SK-MEL-5 (cell line): ENCODE results near the gene NUMA1. TPM values are rescaled to one million over a fixed set of nuclear protein-coding genes. Genes with fewer than 3 reads are reported as not detected.

ENCODE experiments used
- DNase-seq: peaks from one replicate; pipeline ENCODE4 v3.0.0-alpha.2; 2016; ENCODE audit warnings: low read depth, low spot score
- in situ Hi-C: cut with HindIII; loops from 2 replicates; pipeline ENCODE4 v1.10.0; 2016; ENCODE audit warnings: low sequenced_read_pairs, high pct_unique_total_duplicates, low pct_unique_long_range_greater_than_20kb
- total RNA-seq: library from RNA; depleted of rRNA; stranded (reverse); fragments of >200 nt; shearing (Covaris generic); gene quantifications from 2 replicates; pipeline ENCODE4 v1.2.3, GENCODE V29; 2014

Gene NUMA1
- total RNA-seq, 1 experiment from 2014 or later: 118 TPM

DNA sequence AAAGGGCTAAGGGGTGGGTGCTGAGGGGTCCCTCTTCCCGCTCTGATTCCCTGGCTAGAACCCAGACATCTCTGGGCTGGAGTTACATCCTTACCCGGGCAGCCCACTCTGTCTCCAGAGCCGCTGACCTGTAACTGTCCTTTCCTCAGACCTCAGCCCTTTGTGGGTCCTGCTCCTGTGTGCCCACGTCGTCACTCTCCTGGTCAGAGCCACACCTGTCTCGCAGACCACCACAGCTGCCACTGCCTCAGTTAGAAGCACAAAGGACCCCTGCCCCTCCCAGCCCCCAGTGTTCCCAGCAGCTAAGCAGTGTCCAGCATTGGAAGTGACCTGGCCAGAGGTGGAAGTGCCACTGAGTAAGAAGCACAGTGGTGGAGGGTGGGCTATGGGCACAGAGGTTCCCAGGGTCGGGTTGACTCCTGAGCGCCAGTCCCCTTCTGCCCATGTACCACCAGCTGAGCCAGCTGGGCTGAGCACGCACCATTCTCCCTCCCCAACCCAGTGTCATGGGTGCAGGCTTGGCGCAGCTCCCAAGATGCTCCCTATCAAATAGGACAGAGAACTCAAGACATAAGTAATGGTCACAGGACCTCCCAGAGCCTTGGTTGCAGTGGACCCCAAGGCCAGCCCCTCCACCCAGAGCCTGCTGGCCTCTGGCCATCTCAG lies 80.0 kb downstream of the NUMA1 start:
- DNase-seq: no peak
- in situ Hi-C loops: no loop called here

DNA sequence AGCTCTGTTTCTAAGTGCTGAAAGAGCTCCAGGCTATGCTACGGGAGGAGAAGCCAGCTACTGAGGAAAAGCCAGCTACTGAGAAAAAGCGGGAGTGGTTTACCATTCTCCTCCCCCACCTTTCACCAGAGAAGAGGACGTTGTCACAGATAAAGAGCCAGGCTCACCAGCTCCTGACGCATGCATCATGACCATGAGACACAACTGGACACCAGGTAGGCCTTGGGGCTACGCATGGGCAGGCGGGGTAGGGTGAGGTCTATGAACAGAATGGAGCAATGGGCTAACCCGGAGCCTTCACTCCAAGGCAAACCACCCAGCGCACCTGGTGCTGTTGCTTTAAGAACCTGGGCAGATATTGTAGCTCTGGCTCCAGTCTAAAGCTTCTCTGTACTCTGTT lies 80.5 kb downstream of the NUMA1 start:
- DNase-seq: no peak
- in situ Hi-C loops: no loop called here

DNA sequence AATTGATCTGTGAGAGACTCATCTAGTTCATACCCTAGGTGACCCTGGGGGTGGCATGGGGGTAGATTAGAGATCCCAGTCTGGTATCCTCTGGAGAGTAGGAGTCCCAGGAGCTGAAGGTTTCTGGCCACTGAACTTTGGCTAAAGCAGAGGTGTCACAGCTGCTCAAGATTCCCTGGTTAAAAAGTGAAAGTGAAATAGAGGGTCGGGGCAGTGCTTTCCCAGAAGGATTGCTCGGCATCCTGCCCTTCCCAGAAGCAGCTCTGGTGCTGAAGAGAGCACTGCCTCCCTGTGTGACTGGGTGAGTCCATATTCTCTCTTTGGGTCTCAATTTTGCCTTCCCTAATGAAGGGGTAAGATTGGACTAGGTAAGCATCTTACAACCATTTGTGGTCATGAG lies 81.0 kb downstream of the NUMA1 start:
- no peak for DNase-seq
- in situ Hi-C loops: no loop called here

DNA sequence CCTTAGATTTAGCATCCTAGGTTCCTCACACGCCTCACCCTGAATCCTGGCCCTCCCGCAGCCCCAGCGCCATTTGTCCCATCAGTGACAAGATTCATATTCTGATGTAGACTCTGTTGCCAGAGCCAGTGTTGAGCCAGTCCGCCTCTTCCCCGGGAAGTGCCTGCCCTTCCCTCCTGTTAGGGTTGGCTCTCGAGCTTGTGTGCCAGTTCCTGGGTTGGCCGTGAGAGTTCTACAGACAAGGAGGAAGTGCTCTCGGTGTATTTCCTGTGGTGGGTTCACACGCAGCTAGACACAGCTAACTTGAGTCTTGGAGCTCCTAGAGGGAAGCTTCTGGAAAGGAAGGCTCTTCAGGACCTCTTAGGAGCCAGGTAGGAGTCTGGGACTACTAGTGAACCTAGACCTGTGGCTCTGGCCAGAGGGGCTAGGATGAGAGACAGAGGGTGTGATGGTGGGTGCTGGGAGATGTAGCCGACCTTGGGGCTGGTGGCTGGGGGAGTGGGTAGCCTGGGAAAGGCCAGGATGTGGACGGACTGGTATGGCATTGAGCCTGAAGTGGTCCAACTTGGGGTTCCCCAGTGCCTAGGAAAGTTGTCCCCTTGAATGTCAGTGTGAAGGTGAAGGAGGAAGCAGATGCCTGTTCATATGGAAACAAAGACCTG lies 81.6 kb downstream of the NUMA1 start, which contains the start of gene IL18BP:
Gene IL18BP (plus strand): TSS at position 261 of the 662 bp plus-strand sequence. CDS start 1,076 bp downstream, outside the sequence.
- DNase-seq: no peak
- in situ Hi-C loops: no loop called here

DNA sequence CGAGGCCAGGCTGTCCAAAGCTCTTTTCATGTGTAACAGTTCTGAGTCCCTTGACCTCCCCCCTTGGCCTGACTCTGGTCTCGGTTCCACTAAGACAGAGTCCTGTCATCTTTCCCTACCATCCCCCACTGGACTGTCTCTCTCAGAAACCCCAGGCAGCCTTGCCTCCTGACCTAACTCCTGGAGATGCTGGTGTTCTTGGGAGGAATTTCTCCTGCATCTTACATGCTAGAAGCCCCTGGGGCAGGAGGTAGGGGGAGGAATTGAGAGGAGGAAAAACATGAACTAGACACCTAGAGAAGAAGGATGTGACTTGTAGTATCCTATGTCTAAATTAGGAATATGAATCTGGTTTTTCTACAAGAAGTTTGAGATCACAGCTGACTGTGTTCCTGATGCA lies 82.3 kb downstream of the NUMA1 start:
- DNase-seq: no peak
- in situ Hi-C loops: no loop called here

DNA sequence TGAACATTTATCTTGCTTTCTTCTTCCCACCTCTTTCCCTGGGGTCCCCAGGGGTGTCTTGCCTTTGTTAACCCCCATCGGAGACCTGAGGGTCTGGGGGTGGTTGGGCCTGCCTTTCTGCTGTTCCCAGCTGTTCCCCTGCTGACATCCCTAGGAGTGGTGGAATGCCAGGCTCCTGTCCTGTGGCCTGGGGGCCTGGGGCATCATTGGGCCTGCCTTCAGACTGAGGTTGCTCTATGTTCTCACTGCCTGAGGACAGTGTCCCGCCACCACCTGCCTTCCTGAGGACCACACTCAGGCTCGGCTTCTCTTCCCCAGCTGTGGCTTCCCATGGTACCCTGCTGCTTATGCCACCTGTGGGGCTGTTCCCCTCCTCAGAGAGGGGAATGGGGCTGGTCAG lies 82.7 kb downstream of the NUMA1 start:
- no peak for DNase-seq
- in situ Hi-C loops: no loop called here

DNA sequence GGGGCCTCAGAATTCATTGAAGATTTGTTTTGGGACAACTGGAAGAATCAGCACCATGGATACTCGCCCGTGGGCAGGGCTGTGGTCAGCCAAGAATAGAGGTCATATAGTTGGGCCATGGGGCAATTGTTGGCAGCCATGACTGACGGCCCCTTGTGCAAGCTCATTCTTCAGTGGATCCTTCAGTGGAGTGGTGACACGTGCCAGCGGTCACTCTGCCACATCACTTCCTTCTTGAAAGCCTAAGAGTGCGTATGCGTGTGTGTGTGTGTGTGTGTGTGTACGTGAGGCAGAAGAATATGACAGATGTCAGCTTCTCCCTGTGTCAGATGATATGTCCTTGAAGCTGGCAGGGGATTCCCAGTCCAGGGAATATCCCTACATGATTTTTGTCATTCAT lies 83.4 kb downstream of the NUMA1 start:
- in situ Hi-C loops: no loop called here
- no peak for DNase-seq

DNA sequence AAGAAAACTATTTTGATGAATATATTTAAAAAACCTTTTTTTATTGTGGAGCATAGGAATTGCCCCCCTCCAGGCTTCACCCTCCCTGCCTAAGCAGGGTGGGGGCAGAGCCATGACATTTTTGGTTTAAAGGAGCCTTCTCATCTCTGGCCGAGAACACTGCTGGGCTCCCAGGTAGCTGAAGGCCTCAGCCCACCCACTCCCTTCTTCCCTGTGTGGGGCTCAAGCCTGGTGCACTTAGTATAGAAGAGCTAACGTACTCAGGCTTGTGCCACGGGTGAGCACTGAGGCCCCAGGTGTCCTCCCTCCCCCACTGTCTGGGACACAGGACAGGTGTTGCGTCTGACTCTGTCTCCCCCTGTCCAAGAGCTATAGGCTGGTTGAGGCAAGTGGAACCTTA lies 83.8 kb downstream of the NUMA1 start:
- in situ Hi-C loops: no loop called here

DNA sequence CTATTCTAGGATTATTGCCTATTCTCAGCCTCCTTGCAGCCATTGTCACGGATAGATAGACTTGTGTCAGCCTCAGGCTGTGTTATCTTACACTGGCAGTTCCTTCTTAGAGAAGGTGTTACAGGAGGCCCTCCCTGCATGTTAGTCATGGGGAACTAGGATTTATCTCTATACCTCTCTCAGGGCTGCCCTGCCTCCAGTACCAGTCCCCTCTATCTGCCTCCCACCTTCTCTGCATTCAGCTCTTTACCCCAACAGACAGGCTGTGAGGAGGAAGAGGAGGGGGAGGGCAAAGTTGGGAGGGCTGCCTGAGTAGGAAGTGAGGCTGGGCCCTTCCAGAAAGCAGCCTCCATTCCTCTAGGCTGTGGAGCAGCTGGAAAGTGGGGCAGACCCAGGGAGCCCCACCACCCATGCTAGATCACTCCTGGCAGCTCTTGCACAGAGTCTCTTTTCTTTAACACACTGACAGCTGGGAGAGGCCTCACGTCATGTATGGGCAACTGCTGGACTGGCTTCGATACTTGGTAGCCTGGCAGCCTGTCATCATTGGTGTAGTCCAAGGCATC lies 84.5 kb downstream of the NUMA1 start:
- no peak for DNase-seq
- in situ Hi-C loops: no loop called here

More for the DNA sequence above, 83.8 kb downstream of the NUMA1 start:
- no peak for DNase-seq

DNA sequence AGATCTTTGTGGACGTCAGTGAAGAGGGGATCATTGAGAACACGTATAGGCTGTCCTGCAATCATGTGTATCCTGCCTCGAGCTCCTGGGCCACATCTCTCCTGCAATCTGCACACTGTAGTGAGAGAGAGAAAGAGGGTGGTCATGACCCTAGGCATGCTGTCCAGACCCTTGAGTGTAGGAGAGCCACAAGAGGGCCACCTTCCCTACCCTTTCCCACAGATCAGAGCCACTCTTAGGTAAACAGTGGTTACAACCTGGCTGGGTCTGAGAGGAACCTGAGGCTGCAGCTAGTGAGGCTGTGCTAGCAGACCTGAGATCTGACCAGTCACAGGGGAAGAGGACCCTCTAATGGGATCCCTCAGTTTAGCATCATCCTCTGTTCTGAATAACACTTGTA lies 85.6 kb downstream of the NUMA1 start:
- in situ Hi-C loops: no loop called here
- DNase-seq: no peak

DNA sequence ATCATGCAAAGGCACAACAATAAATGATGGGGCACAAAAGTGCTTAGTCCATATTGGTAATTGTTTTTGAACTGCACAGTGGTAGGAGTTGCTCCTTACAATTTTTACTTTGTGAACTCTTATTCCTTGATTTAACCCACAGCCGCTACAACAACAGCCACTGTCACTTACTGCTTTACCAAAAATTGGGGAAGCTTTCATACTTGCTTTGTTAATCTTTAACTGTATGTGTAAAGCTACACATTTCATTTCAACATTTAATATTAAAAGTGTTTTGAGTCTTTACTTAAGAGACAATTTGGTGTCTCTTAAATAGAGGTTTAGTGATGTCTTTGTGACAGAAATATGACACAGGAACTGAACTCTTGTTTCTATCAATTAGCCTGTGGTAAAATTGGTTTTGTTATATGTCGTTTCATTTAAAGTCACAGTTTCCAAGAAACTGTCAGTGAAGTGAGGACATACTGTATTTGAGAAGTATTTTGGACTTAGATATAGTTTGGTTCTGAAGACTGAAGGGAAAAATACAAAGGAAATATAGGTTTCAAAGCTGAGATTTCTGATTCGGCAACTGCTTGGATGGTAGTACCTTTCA lies 88.1 kb downstream of the NUMA1 start:
- DNase-seq: no peak
- in situ Hi-C loops: no loop called here

DNA sequence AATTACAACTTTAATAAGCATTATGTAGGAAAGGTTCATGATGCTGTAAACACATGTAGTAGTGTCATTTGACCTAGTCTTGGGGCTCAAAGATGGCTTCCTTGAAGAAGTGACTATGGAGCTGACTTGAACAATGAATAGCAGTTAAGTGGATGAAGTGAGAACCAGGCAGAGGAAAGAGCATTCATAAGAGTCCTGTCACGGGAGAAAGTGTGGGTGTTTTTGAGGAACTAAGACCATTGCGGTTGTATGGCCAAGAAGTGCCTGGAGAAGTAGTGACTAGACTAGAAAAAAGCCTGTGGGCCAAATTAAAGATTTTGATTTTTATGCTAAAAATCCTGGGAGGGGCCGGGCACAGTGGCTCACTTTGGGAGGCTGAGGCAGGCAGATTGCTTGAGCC lies 88.8 kb downstream of the NUMA1 start:
- in situ Hi-C loops: no loop called here
- DNase-seq: no peak

DNA sequence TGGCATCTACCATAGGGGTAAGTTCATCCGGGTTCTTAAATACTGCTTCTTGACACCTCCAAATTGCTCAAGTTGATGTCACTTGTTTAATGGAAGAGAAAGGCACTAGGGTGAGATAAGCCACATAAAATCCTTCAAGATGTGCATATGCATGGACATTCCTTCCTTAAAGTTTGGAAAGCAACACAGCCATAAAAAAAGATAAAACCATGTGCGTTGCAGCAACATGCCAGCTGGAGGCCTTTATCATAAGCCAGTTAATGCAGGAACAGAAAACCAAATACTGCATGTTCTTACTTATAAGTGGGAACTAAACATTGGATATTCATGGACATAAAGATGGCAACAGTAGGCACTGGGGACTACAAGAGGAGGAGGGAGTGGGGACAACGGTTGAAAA lies 89.6 kb downstream of the NUMA1 start:
- in situ Hi-C loops: no loop called here
- DNase-seq: no peak

DNA sequence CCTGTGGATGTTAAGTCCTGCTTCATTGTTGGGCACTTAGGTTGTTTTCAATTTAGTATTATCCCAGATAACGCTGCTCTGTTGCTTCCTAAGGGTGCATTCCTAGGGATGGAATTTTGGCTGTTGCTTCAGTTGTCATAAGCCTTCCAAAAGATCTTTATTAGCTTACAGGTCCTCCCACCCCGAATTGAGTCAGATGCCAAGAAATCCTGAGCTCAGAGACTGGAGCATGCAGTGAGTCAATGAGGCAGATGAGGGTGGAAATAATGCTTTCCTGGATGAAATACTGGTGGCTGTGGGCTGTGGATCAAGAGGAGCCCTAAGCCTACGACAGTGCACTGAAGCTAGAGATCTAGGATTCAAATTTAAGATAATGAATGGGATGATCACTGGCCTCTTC lies 92.3 kb downstream of the NUMA1 start:
- no peak for DNase-seq
- in situ Hi-C loops: no loop called here

DNA sequence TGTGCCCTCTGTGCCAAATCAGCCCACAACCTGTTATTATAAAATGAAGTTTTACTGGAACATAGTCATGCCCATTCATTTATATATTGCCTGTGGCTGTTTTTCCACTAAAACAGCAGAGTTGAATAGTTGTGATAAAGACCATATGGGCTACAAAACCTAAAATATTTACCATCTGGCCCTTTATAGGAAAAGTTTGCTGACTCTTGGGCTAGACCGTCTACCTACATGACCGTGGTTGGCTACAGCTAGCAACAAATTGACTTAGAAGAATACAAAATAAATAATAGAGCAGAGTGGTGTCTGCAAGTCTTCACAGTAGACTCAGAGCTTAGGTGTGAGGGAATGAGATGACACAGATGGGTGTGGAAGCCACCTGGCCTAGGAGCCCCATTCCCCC lies 92.8 kb downstream of the NUMA1 start:
- no peak for DNase-seq
- in situ Hi-C loops: no loop called here

DNA sequence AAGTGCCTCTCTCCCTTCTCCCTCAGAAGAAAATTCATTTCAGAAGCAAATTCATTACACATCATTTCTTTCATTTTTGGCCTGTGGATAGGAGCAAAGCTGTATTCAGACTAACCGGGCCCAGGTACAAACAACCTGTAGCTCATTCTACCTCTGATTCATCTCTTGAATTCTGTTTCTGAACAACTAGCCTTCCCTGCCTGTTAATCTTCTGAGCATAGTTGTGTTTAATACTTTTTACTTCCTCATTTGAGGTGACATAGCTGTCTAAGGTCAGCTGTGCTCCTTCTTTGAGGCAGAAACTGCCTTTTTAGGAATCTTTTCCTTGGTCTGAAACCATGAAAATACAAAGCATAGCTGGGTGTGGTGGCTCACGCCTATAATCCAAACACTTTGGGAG lies 94.2 kb downstream of the NUMA1 start:
- in situ Hi-C loops: no loop called here

DNA sequence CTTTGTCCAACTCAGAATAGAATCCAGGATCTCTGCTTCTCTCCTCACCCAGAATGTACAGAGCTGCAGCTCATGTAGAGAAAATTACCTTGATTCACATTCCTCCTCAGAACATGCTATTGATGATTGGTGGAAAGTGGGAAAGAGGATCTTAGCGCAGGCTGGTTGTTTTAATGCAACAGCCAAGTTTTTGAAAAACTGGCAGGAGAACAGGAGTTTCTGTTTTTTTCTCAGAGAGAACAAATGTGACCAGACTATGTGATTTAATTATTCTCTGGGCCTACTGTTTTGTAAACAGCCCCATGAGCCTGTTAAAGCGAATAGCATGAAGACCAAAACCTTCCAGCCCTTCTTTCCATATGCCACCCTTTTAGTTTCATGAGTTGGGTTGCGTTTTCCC lies 100.7 kb downstream of the NUMA1 start:
- in situ Hi-C loops: no loop called here
- no peak for DNase-seq

More for the DNA sequence above, 94.2 kb downstream of the NUMA1 start:
- no peak for DNase-seq

DNA sequence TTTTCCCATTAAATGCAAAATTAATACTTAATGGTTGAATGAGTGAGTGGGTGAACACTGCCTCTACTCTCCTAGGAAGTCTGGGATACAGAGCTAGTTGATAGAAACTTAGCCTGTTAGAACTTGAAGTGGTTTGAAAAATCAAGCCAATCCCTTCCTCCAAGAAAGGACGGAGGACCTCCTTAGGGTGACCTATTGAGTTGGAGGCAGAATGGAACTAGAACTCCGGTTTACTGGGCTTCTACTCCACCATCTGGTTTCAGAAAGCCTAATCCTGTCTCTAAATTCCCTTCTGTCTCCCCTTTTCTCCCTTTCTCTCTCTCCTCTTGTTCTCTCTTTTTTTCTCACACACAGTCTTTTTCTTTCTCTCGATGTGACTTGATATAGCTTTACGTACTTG lies 101.2 kb downstream of the NUMA1 start:
- in situ Hi-C loops: no loop called here
- DNase-seq: no peak
